ENCODE data around the gene RSPH1.

RSPH1 gene

GRCh38 chr21:42512346-42513034 lies 16.5 kb upstream of the RSPH1 start:
- no peak for DNase-seq

- DNase-seq = no peak
Observed at GRCh38 chr21:42509244-42509643, 13.2 kb upstream of the RSPH1 start.

GRCh38 chr21:42508371-42508770 lies 12.3 kb upstream of the RSPH1 start:
- no peak for DNase-seq

GRCh38 chr21:42507418-42507817 lies 11.4 kb upstream of the RSPH1 start:
- DNase-seq = no peak

GRCh38 chr21:42505090-42505726 lies 9.2 kb upstream of the RSPH1 start:
- no peak for DNase-seq

GRCh38 chr21:42503711-42504110 lies 7.7 kb upstream of the RSPH1 start:
- DNase-seq = no peak

- DNase-seq = no peak
Observed at GRCh38 chr21:42500736-42501135, 4.7 kb upstream of the RSPH1 start.

- no peak for DNase-seq
Observed at GRCh38 chr21:42500225-42500624, 4.2 kb upstream of the RSPH1 start.

- DNase-seq = peak; percentile 35
Observed at GRCh38 chr21:42499444-42500112, 3.6 kb upstream of the RSPH1 start.

- DNase-seq = no peak
Observed at GRCh38 chr21:42498012-42498411, 2.0 kb upstream of the RSPH1 start.

- DNase-seq = peak; percentile 60
Observed at GRCh38 chr21:42496839-42497202, 797 bp upstream of the RSPH1 start.

GRCh38 chr21:42495765-42496119 lies 282 bp downstream of the RSPH1 start:
- peak; percentile 69 for DNase-seq

GRCh38 chr21:42495027-42495426 lies 997 bp downstream of the RSPH1 start:
- no peak for DNase-seq

GRCh38 chr21:42493109-42494060 lies 2.6 kb downstream of the RSPH1 start:
- peak; percentile 80 for DNase-seq

GRCh38 chr21:42492201-42492600 lies 3.8 kb downstream of the RSPH1 start:
- DNase-seq = no peak

GRCh38 chr21:42491328-42491727 lies 4.7 kb downstream of the RSPH1 start:
- peak; percentile 67 for DNase-seq

- peak; percentile 76 for DNase-seq
Observed at GRCh38 chr21:42490720-42491119, 5.3 kb downstream of the RSPH1 start.

GRCh38 chr21:42489991-42490390 lies 6.0 kb downstream of the RSPH1 start:
- no peak for DNase-seq

GRCh38 chr21:42489006-42489563 lies 6.9 kb downstream of the RSPH1 start:
- DNase-seq = no peak

GRCh38 chr21:42486531-42486930 lies 9.5 kb downstream of the RSPH1 start:
- DNase-seq = no peak

- no peak for DNase-seq
Observed at GRCh38 chr21:42486072-42486471, 10.0 kb downstream of the RSPH1 start.

GRCh38 chr21:42484966-42485365 lies 11.1 kb downstream of the RSPH1 start:
- no peak for DNase-seq

- DNase-seq = no peak
Observed at GRCh38 chr21:42481169-42481568, 14.9 kb downstream of the RSPH1 start.
